OCI-LY7 (cell line): Measurements from ENCODE around the gene GPR153.

ENCODE experiments used
- EZH2phosphoT487 ChIP-seq: fragments of 200-600 bp; sonication (generic); IDR thresholded peaks from 2 replicates; pipeline ENCODE4 v1.6.1; 2018; ENCODE audit warnings: low read depth, borderline replicate concordance, mild to moderate bottlenecking, mixed run types, antibody characterized with exemption, low read length, moderate library complexity, mixed read lengths
- TF ChIP-seq, protein P1 (sequence below): fragments of 200-600 bp; sonication (generic); conservative IDR thresholded peaks from 2 replicates; pipeline ENCODE4 v1.5.1; 2014; ENCODE audit warnings: mild to moderate bottlenecking, antibody characterized with exemption, low read length, moderate library complexity, mixed read lengths

DNA sequence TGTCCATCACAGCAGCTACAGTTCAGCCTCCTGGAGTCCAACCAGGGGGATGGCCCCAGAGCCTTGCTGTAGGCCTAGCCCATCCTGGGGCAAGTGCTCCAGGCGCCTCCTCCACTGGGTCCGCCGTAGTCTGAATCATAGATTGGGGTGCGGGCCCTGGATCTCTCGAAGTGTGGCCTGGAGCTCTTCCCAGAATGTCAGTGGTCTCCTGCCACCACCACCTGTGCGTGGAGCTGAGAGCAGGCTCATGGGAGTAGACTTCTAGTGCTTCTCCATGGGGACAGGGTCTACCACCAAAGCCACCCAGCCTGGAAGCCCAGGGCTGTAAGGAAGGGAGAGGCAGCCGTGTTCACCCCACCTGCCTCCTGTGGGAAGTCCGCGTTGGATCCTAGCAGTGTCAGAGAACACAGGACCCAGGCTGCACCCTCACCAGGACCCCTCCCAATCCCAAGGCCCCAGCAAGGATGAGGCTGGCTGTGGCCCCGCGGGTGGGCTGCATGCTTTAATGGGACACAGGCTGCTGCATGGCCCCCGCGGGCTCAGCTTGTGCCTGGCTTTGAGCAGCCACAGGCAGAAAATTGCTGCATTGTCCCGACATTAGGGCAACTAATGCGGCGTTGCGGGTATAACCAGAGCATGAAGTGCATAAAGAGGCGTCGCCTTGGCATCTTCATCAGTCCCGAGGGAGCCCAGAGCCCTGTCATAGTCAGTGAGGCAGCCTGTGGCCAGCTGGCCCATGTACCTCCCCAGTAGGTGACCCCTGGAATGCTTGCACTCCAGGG lies 17.7 kb downstream of the GPR153 start:
- TF ChIP-seq, protein P1, sequence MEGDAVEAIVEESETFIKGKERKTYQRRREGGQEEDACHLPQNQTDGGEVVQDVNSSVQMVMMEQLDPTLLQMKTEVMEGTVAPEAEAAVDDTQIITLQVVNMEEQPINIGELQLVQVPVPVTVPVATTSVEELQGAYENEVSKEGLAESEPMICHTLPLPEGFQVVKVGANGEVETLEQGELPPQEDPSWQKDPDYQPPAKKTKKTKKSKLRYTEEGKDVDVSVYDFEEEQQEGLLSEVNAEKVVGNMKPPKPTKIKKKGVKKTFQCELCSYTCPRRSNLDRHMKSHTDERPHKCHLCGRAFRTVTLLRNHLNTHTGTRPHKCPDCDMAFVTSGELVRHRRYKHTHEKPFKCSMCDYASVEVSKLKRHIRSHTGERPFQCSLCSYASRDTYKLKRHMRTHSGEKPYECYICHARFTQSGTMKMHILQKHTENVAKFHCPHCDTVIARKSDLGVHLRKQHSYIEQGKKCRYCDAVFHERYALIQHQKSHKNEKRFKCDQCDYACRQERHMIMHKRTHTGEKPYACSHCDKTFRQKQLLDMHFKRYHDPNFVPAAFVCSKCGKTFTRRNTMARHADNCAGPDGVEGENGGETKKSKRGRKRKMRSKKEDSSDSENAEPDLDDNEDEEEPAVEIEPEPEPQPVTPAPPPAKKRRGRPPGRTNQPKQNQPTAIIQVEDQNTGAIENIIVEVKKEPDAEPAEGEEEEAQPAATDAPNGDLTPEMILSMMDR: no peak
- TF ChIP-seq EZH2phosphoT487: no peak
